GM21576 (cell line): ENCODE measurements around the gene PRKCB.
A peak's percentile ranks its signal among the peaks of the same experiment; 100 is the strongest.
"Not testable (repeated sequence)": the region's sequence is repeated elsewhere in the genome, so short reads cannot be mapped to it uniquely, and the experiment has no call there.

ENCODE experiments used
- ATAC-seq: cut with Tn5 transposase; IDR thresholded peaks from one replicate; pipeline ENCODE4 v1.9.1; 2021; ENCODE audit warnings: mild to moderate bottlenecking, moderate library complexity; ENCODE audit not compliant: unreplicated experiment

Gene PRKCB

GRCh38 chr16:23998771-23999170 is 163.0 kb downstream of the PRKCB start:
- no peak for ATAC-seq

GRCh38 chr16:23999663-24000062 is 163.9 kb downstream of the PRKCB start:
- ATAC-seq: no peak

- ATAC-seq: no peak
Observed at GRCh38 chr16:24001710-24002109, 165.9 kb downstream of the PRKCB start.

DNA sequence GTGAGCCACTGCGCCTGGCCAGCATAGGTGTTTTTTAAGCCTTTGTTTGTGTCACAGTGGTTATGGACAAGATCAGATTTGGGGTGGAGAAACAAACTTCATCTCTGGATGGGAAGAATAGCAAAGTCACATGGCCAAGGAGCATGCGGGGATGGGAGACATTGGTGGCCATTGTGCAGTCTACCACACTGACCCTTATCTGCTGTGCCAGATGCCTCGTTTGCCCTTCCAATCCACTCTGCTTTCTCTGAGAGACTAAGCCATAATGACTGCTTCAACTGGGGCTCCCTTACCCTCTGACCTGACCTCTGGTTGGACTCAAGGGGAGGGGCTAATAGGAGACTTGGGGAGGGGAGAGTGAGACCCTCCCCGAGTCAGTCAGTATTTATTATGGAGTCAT is 166.8 kb downstream of the PRKCB start:
- no peak for ATAC-seq

DNA sequence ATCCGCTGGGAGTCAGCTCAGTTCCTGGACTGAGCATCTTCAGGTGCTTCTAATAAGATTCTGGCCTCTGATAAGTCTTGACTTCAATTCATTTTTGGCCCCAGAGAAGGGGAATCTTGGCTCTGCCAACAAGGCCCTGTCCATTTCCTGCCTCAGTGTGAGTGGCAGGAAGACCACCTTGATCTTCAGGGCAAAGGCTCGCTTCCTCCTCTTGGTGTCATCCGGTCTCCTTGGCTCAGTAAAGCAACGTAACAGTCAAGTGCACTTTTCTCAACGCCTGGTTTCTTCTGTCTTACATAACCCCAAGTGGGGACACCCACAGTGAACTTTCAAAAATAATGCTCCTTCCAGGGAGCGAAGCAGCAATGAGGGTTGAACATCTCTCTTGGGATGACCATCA is 169.8 kb downstream of the PRKCB start:
- no peak for ATAC-seq

DNA sequence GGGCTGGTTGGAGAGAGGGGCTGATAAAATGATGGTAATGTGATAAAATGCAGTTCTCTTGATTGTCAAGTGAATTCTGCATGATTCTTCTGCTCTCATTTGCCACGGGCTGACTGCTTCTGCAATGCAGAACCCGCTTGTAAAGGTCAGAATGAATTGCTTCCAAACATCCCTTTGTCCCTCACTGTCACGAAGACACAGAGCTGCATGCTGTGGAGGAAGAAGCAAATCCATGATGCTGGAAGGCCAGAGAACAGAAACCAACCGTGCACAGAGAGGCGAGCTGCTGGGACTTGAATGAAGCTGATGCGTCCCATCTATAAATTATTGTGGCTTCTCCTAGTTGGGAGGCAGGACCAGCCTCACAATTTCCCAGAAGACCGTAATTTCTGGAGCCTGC is 171.6 kb downstream of the PRKCB start:
- no peak for ATAC-seq

- no peak for ATAC-seq
Observed at GRCh38 chr16:24007934-24008333, 172.2 kb downstream of the PRKCB start.

DNA sequence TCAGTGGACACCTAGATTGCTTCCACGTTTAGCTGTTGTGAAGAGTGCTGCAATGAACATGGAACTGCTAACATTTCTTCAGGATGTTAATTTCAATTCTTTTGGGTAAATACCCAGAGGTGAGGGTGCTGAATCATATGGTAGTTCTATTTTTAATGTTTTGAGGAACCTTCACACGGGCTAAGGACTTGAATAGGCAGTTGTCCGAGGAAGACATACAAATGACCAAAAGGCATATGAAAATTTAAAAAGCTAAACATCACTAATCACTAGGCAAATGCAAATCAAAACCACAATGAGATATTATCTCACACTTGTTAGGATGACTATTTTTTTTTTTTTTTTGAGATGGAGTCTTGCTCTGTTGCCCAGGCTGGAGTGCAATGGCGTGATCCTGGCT is 173.3 kb downstream of the PRKCB start:
- ATAC-seq: no peak

DNA sequence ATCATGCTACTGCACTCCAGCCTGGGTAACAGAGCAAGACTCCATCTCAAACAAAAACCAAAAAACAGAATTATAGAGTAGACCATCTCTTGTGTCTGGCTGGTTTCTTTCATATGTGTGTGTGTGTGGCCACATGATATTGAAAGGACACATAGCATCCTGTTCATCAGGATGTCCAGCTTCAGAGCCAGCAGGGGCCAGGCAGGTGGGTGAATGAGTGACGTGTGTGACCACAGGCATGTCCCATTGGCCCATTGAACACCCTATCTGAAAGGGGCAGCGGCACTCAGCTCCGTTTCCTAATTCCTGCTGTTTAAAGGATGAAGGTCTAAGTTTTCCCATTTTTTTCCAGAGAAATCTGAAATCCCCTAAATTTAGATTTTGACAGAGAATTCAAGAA is 174.2 kb downstream of the PRKCB start:
- ATAC-seq: no peak

DNA sequence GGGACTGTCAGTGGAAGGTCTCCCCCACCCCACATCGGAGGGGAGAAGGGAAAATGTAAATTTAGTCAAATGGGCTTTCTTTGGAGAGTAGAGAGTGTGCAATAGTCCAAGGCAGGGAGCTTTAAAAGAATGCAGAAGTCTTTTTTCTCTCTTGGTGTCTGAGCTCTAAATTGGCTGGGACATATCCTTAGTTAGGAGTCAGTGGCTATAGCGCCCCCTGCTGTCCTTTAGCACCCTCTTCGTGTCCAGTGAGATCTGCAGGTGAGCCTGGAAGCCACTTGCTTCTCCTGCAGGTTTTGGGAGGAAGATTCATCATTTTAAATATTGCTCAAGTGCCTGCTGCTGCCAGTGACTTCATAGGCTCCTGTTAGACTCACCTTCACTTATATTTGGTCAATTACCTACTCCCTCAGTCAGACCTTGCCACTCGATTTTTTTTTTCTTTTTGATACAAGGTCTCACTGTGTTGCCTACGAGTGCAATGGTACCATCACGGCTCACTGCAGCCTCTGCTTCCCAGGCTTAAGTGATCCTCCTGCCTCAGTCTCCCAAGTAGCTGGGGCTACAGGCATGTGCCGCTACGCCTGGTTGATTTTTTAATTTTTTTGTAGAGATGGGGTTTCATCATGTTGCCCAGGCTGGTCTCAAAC is 174.8 kb downstream of the PRKCB start:
- ATAC-seq: no peak

DNA sequence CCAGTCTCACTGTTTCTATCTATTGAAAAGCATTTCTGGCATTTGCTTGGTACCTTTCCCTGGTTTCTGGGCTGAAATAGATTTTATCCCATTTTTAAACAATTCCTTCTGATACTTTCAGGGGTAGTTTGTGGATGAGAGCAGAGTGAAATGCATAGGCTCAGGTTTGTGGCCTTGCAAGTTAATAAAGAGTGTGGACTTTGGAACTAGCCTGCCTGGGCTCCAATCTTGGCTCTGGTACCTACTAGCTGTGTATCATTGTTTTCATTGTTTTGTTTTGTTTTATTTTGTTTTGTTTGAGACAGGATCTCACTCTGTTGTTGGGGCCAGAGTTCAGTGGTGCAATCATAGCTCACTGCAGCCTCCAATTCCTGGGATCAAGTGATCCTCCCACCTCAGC is 175.5 kb downstream of the PRKCB start:
- ATAC-seq: no peak

DNA sequence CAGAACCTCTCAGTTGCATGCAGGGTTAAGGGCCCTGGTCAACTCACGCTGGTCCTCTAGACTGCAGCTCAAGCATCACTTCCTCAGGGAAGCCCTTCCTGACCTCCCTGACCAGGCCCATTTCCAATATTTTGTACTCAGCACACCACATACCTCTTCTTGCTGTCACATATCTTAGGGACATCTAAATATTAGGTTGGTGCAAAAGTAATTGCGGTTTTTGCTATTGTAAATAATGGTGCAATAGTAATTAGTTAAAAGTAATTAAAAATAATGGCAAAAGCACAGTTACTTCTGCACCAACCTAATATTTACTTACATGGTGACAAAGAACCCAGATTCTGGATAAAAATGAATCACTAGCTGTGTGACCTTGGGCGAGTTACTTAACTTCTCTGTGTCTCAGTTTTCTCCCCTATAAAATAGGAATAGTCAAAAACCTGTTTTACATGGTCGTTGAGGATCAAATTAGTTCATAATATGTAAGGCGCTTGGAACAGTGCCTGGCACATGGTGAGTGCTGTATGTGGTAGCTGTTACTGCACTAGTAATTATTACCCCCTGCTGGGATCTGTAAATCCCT is 177.4 kb downstream of the PRKCB start:
- ATAC-seq: no peak

DNA sequence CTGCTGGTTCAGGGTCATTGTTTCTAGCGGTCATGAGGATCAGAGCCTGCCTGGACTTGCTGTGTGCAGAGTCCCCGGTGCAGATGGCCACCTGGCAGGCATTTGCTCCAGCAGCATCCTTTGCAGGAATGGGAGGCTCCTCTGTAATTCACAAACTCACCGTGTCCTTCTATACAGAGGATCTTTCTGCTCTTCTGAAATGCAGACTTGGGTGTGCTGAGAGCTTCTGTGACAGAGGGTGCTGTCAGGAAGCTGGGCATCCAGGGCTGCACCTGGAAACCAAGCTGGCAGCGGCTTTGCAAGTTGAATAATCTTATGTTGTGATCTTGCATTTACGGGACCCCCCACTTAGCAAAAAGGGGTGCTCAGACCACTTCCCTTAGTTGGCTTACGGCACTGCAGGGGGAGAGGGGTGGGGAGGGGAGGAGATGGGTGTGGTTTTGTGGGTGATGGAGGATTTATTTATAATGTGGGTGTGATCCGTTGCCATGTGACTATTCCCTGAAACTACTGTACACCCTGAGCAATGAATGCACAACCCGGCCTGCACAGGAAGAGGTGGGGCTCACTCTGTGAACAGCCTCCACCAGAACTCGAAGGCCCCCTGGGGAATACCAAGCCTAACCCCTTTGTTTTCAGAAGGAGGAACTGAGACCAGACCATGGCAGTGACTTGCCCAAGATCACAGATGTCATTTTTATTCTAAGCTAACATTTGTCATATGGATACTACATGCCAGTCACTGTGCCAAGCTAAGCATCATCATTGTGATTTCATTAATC is 178.3 kb downstream of the PRKCB start:
- peak; percentile 93 for ATAC-seq

GRCh38 chr16:24014955-24015354 is 179.2 kb downstream of the PRKCB start:
- ATAC-seq: not testable (repeated sequence)

GRCh38 chr16:24015923-24016322 is 180.1 kb downstream of the PRKCB start:
- no peak for ATAC-seq

DNA sequence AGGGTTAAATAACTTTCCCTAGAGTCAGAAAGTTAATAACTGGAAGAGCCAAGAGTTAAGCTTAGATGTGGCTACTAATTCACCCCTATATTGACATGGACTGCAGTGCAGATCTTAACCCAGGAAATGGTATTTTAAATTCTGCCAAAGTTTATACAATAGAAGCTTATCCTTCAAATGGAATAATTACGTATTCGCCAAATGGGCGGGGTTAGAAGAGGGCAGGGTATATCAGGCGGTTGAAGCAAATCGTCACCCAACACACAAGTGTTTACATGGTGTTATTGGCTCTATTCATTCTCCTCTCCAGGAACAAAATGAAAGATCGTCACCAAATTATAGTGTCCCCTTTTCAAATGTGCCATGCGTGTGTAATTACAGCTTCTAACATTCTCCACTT is 182.7 kb downstream of the PRKCB start:
- ATAC-seq: no peak

DNA sequence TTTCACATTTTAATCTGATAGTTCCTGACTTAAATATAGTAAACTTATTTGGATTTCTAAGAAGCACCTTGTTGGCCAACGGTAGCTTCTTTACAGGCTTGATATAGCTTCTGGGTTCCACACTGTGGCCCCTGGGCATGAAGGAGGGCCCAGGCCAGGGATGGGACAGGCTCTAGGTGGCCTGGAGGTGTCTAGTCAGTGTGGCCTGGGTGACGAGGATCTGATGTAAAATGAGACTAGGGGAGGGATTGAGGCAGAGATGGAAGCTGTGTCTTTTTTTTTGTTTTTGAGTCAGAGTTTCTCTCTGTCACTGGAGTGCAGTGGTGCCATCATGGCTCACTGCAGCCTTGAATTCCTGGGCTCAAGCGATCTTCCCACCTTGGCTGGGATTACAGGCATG is 187.0 kb downstream of the PRKCB start:
- no peak for ATAC-seq

DNA sequence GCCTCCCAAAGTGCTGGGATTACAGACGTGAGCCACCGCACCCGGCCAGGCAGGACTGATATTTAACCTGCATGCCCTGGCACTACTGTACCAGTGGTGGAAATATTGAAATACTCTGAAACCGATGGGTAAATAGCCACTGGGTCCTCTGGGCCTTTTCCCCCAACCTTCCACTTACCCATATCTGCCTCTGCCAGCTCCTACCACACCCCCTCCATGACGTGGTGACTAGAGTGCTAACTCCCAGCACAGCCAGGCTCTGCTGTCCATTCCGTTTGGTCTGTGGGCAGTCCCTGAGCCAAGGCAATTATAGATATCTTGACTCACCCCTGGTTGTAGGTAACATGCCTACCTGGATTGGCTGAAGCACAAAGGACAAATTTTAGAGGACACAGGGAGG is 187.8 kb downstream of the PRKCB start:
- ATAC-seq: no peak

DNA sequence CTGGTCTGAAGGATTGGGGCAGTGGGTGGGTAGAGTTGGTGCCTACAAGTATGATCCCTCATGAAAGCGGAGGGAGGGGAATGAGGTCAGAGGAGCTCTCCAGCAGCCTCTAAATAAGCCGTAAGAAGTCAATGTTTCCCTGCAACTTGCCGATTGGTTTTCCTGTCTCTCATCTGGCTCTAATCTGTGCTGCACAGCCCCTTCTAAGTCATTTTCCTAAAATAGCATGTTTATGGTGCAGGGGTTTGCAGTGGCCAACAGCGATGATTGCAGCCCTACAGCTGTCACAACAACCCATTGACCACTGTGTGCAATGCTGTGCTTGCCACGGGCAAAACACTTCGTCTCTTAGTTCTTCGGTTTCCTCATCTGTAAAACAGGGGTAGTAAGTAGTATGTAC is 189.2 kb downstream of the PRKCB start:
- ATAC-seq: no peak

GRCh38 chr16:24027466-24027865 is 191.7 kb downstream of the PRKCB start:
- no peak for ATAC-seq

GRCh38 chr16:24029841-24030240 is 194.1 kb downstream of the PRKCB start:
- ATAC-seq: not testable (repeated sequence)

GRCh38 chr16:24035127-24035842 is 199.5 kb downstream of the PRKCB start:
- no peak for ATAC-seq
